NAMALWA (cell line): ENCODE measurements around the gene STX16.

ENCODE experiments used
- DNase-seq: peaks from one replicate; pipeline ENCODE4 v3.0.0-alpha.2; 2015; ENCODE audit warnings: low spot score

The STX16 gene

GRCh38 chr20:58697201-58697866, 46.3 kb downstream of the STX16 start:
- DNase-seq = no peak

DNA sequence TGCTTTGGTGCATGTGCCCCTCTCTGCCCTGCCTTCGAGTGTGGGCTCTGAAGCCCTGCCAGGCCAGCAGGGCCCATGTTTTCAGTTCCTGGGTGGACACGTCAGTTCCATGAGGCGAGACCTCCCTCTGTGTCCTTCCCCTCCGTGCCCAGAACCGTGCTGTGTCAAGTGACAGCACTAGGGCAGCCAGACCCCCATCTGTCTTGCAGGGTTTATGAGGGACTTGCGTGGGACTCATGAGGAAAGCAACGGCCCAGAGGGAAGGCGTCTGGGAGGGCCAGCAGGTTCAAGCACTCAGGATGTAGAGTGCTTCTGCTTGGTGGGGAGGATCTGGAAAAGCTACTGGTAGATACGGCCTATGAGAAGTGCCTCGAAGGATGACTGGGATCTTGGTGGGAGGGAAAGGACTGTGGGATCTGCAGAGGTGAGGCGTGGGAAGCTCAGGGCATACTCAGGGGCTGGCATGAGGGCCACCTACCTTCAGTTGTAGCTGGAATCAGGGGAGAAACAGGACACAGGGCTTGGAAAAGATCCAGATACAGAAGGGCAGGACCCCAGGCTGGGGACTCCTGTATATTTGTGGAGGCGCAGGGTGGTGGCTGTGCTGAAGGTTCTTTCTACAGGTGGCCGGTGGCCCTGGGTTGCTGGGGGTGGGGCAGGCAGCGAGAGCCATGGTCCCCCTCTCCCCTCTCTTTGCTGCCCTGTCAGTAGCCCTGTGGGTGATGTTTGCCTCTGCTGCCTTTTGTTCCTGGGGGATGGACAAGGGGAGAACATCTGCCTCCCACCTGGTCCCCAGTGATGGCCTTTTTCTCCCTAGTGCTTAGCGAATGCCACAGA, 47.0 kb downstream of the STX16 start:
- DNase-seq = no peak

GRCh38 chr20:58698741-58699622, 47.9 kb downstream of the STX16 start:
- no peak for DNase-seq

DNA sequence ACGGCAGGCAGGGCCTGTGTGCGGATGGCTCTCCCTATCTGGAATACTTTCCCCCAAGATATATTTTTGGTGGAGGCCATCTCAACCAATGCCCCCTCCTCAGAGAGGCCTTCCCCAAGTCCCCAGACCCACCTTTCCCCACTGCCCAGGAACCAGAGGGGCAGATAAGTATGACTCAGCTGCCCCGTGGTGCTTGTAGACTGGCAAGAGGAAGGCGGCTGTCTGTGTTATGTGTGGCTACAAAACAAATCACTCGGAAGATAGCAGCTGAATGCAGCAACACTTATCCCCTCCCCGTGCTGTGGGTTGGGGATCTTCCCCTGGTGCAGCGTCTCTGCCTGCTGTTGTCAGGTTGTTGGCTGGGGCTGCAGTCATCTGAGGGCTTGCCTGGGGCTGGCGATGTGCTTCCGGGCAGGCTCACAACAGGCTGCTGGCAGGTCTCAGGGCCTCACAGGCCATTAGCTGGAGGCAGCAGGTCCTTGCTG, 48.6 kb downstream of the STX16 start:
- DNase-seq = no peak

- no peak for DNase-seq
These were observed 49.2 kb downstream of the STX16 start for GRCh38 chr20:58700121-58700821.

DNA sequence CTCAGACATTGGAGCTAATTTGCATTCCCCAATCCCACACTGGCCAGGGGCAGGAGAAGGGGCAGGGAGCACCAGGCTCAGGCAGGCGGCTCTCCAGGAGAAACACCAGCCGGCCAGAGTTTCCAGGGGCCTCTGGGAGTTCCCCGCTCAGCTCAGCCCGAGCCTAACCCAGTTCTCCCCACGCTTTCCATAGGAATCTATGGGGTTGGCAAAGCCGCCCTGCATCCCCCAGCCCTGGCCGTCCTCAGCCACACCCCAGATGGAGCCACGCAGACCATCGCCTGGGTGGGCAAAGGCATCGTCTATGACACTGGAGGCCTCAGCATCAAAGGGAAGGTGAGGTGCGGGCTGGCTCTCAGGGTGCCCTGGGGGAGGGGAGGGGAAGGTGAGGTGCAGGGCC, 49.7 kb downstream of the STX16 start:
- DNase-seq = no peak

DNA sequence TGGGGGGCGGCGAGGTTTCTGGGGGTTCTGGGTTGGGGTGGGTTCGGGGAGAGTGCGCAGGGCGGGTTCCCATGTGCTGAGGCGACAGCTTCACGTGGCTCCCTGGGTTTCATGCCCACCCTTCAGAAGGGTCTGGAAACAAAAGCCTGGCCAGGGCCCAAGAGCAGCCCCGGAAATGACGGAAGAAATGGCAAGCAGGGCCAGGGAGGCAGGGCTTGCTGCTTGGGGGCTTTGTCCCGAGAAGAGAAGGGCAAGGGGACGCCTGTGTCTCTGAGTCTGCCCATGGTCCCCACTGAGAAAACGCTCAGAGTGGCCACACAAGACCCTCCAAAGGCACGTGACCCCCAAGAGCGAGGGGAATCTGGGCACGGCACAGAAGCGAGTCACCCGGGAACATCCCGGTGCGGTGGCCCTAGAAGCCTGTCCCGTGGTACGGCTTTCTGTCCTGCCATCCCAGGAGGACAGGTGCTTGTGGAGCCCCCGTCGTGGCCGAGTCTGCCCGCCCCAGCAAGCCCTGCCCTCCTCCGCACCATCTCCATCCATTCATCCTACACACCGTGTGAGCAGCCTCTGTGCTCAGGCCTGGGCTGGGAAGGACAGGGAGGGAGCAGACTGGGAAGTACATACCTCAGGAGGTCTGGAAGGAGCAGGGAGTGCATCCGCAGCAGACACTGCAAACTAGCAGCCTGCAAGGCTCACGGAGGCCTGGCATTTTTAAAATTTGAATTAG, 50.5 kb downstream of the STX16 start:
- DNase-seq = no peak

GRCh38 chr20:58702161-58702510, 51.1 kb downstream of the STX16 start:
- DNase-seq = no peak

DNA sequence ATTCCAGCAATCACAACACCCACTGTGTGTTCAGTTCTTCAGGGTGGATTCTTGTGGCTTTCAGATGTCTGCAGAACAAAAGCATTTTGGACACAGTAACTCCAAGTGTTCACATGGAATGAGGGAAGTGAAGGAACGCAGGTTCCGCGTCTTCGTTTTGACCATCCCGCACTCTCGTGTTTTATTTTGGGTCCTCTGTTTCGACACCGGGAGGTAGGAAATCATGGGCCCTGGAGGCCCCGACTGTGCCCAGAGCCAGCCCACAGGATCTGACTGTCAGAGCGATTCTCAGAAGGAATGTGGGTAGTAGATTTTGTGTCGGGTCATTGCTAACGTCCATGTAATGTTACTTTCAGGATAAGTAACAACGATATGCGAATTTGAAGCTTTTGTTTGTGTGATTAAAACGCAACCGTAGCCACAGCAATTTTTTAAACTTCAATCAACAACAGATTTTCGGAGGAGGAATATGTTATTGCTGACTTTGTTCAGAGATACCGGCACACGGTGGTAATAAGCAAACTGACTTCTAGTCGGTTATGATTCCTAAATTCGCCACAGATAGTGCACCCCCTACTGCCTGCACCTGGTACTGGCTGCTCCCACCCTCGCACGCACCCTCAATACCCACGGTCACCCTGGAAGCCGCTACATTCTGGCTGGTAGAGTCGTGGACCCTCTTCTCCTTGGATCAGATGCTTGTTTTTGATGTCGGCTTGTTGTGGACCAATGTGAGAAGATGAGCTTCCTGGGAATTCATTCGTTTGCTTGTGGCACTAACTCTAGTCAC, 52.0 kb downstream of the STX16 start:
- DNase-seq = no peak

GRCh38 chr20:58703765-58704371, 52.8 kb downstream of the STX16 start:
- no peak for DNase-seq

GRCh38 chr20:58705208-58705926, 54.3 kb downstream of the STX16 start:
- DNase-seq = no peak

- DNase-seq = no peak
These were observed 55.2 kb downstream of the STX16 start for GRCh38 chr20:58706150-58706892.

DNA sequence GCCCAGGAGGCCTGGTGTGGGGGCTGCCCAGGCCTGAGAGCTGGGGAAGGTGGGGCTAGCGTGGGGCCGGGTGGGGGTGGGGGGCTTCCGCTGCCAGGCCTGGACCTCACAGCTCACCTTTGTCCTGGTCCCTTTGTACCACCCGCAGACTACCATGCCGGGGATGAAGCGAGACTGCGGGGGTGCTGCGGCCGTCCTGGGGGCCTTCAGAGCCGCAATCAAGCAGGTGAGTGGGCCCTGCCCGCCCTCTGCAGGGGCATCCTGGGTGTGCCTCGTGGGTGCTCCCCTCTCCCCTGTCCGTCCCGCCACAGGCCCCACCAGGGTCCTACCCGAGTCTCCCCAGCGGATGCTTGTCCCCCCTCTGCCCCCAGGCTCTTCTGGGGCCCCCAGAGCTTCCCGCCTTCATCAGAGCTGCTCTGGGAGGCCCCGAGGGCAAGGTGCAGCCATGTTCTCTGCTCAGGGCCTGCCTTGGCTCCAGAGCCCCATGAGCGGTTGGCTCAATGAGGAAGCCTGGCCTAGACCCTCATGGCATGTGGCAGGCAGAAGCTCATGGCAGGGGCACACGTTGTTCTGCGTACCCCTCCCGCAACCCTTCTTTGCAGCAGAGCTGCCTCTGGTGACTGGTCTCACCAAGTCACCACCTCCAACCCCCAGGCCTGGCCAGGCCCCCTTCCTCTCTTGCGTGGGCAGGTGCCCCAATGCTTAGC, 56.0 kb downstream of the STX16 start:
- no peak for DNase-seq

GRCh38 chr20:58707770-58708169, 56.7 kb downstream of the STX16 start:
- DNase-seq = no peak

- DNase-seq = no peak
These were observed 57.3 kb downstream of the STX16 start for GRCh38 chr20:58708246-58708931.

- no peak for DNase-seq
These were observed 58.1 kb downstream of the STX16 start for GRCh38 chr20:58709013-58709702.

DNA sequence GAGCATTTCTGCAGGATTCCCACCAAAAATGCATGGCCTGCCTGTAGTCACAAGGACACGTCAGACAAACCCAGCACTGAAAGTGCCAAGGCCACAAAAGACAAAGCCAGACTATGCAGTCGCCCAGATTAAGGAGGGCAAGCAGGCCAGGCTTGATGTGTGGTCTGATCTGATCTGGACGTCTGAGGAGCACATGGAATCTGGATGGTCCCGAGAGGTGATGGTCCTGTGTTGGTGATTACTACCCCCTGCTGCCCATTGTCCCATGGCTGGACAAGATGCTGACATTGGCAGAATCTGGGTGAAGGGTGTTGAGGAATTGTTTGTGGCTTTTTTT, 58.6 kb downstream of the STX16 start:
- no peak for DNase-seq
